Suprapubic skin (tissue), 4 donors: Measurements from ENCODE around the gene ZCCHC3.

Experiments used
- CTCF ChIP-seq, 2 donors: fragments of 200-600 bp in 1 of 2; fragments of 450-650 bp in 1 of 2; sonication (generic) in 1 of 2; IDR thresholded peaks; one replicate each; pipeline ENCODE4 v1.5.1; 2016 to 2019; ENCODE audit warnings: antibody characterized with exemption in 2 of 2, mild to moderate bottlenecking in 1 of 2, moderate library complexity in 1 of 2
- EP300 ChIP-seq: sonication (generic); formaldehyde crosslinking; IDR thresholded peaks from one replicate; pipeline ENCODE4 v1.6.1; 2017; ENCODE audit warnings: antibody characterized with exemption
- POLR2A ChIP-seq, 2 donors: fragments of 450-650 bp; IDR thresholded peaks; one replicate each; pipeline ENCODE4 v1.6.1; 2017; ENCODE audit warnings: antibody characterized with exemption in 2 of 2, mild to moderate bottlenecking in 2 of 2, moderate library complexity in 2 of 2
- POLR2AphosphoS5 ChIP-seq, 3 donors: sonication (generic); formaldehyde crosslinking; IDR thresholded peaks; one replicate each; pipeline ENCODE4 v1.6.1; 2017; ENCODE audit warnings: antibody characterized with exemption in 3 of 3

DNA sequence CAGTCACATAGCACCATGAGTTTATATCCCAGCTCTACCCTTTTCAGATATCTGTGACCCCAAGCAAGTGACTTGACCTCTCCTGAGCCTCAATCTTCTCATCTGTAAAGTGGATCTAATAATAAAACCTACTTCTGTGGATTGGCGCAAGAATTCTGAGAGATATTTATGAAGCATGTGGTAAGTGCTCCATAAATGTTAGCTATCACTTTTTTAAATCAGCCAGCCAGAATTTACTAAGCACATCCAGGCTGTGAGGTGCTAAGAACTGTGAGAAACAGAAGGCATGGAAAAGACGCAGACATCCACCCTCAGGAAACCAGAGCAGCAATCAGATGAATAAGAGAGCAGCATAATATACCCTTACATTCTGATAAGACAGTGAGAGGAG is 7.7 kb upstream of the ZCCHC3 start:
- TF ChIP-seq POLR2A (IDR thresholded peaks at IDR 0.05) (no peak), CTCF (IDR thresholded peaks at IDR 0.05) (no peak), EP300 (no peak), POLR2AphosphoS5 (IDR thresholded peaks at IDR 0.05) (no peak)
